K562 (cell line): Measurements from ENCODE around the gene LDLRAD1.

Experiments used
- EP400 ChIP-seq: fragments of 450-650 bp; IDR thresholded peaks from 2 replicates; pipeline ENCODE4 v1.6.1; 2017; ENCODE audit warnings: antibody characterized with exemption, mild to moderate bottlenecking, moderate library complexity
- HMG20A ChIP-seq: fragments of 450-650 bp; formaldehyde crosslinking; conservative IDR thresholded peaks from 2 replicates; pipeline ENCODE4 v1.4.0; 2020; ENCODE audit warnings: mild to moderate bottlenecking, mixed read lengths
- SRF ChIP-seq, 2 experiments: fragments of 250-450, 450-650 bp in 1 of 2; sonication (Bioruptor Pico) in 1 of 2; sonication (generic) in 1 of 2; formaldehyde crosslinking; IDR thresholded peaks; 2 replicates each; pipeline versions ENCODE4 v1.5.0 to v1.5.1; 2020 to 2022; ENCODE audit warnings: mild to moderate bottlenecking in 1 of 2, missing genetic modification reagents in 1 of 2
- ZNF3 ChIP-seq: fragments of 250-450 bp; sonication (Bioruptor Pico); IDR thresholded peaks from 2 replicates; pipeline ENCODE4 v1.5.0; 2021; ENCODE audit warnings: mild to moderate bottlenecking, moderate library complexity
- TF ChIP-seq, protein P1 (sequence below), 3 experiments: IDR thresholded peaks in 2 of 3; conservative IDR thresholded peaks in 1 of 3; 2 replicates each; pipeline ENCODE4 v1.5.1; 2011 to 2012; ENCODE audit warnings: low read length in 3 of 3, mild to moderate bottlenecking in 3 of 3, control low read depth in 2 of 3, improper control_type of control experiment in 1 of 3, inconsistent platforms in 1 of 3, low read depth in 1 of 3, mixed read lengths in 1 of 3, moderate library complexity in 1 of 3; ENCODE audit not compliant: insufficient read depth in 2 of 3

GRCh38 chr1:53995683-53996082 is 22.3 kb downstream of the LDLRAD1 start:
- TF ChIP-seq, protein P1, sequence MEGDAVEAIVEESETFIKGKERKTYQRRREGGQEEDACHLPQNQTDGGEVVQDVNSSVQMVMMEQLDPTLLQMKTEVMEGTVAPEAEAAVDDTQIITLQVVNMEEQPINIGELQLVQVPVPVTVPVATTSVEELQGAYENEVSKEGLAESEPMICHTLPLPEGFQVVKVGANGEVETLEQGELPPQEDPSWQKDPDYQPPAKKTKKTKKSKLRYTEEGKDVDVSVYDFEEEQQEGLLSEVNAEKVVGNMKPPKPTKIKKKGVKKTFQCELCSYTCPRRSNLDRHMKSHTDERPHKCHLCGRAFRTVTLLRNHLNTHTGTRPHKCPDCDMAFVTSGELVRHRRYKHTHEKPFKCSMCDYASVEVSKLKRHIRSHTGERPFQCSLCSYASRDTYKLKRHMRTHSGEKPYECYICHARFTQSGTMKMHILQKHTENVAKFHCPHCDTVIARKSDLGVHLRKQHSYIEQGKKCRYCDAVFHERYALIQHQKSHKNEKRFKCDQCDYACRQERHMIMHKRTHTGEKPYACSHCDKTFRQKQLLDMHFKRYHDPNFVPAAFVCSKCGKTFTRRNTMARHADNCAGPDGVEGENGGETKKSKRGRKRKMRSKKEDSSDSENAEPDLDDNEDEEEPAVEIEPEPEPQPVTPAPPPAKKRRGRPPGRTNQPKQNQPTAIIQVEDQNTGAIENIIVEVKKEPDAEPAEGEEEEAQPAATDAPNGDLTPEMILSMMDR (IDR thresholded peaks at IDR 0.05 in 2 of 3, conservative IDR thresholded peaks at IDR 0.05 in 1 of 3; ENCODE audit: insufficient read depth in 2 of 3, low read depth in 1 of 3, low read length in 3 of 3) = no peak
- TF ChIP-seq SRF (CRISPR knock-in tag; IDR thresholded peaks at IDR 0.05) (no peak), EP400 (no peak), HMG20A (CRISPR knock-in tag) (no peak), ZNF3 (CRISPR knock-in tag) (no peak)
